HG03521 (cell line): ENCODE data around the gene TTC22.
A peak's percentile ranks its signal among the peaks of the same experiment; 100 is the strongest.
"Not testable (repeated sequence)": the region's sequence is repeated elsewhere in the genome, so short reads cannot be mapped to it uniquely, and the experiment has no call there.

Source experiments
- ATAC-seq: cut with Tn5 transposase; IDR thresholded peaks from one replicate; pipeline ENCODE4 v1.9.1; 2021; ENCODE audit warnings: mild to moderate bottlenecking, moderate library complexity; ENCODE audit not compliant: unreplicated experiment

TTC22 gene

DNA sequence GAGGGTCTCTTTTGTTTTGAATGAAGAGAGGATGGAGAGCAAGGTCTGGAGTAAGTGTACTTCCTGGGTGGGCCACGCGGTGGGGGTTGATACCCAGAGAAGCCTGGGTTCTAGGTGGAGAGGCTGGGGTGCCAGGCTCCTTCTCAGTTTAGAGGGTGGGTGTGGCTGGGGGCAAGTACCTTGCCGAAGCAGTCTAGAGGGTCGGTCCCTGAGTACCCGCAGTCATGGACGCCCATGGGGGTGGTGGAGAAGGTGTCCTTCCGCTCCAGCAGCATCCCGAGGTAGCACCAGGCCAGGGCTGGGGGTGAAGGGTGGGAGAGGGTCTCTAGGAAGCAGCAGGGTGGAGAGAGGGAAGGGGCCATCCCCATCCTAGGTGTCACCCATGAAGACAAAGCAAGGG lies 14.3 kb downstream of the TTC22 start:
- ATAC-seq: no peak

DNA sequence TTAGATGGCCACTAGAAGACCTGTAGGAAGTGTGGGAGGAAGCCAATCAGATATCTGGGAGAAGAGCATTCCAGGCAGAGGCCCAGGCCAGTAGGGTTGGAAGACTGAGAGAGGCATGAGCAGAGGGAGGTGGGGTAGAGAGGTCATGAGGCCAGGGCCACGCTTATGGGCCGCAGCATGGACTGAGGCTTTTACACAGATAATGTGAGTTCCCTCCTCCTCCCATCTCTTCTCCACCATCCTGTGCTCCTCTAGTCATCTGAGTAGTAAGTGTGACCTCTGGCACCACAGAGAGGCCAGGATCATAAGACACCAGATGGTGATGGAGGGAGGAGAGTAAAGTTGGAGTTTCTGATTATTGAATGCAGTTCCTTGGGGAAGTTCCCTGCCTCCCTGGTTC lies 17.1 kb downstream of the TTC22 start:
- ATAC-seq: no peak

- no peak for ATAC-seq
Measured at GRCh38 chr1:54782588-54782987, 18.5 kb downstream of the TTC22 start.

DNA sequence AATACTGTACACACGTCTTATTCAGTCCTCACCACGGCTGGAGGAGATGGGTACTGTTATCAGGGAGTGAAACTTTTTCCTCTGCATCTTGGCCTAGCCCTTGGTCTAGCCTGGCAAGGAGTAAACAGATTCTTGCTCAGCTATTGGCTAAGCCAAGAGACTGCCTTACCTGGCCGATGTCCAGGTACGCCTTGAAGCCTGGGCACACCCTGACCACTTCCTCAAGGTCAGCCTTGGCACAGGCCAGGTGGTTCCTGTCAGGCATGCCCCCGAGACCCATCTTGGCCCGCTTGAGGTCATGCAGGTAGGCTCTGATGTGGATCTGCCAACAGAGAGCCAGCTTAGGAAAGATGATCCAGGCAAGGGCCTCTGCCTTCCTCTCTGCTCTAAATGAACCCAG lies 19.0 kb downstream of the TTC22 start:
- no peak for ATAC-seq

GRCh38 chr1:54781023-54781723 lies 19.9 kb downstream of the TTC22 start:
- no peak for ATAC-seq

- ATAC-seq: no peak
Measured at GRCh38 chr1:54777431-54777830, 23.7 kb downstream of the TTC22 start.

DNA sequence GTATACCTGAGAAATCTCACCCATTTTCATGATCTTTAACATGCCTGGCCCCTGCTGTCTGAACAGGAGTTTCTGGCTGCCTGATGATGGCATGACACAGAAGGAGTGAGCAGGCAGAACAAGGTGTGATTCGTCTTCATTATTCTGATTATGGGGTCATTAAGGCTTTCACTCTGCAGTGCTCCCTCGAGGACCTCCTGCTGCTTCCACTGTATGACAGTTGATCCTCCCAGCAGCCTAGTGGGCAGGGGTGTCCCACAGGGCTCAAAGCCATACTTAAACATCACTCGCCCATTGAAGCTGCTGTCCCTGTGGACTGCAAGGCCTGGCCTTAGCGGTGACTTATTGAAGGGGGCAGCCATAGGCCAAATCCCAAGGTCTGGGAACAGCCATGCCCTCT lies 24.1 kb downstream of the TTC22 start:
- ATAC-seq: no peak

- not testable (repeated sequence) for ATAC-seq
Measured at GRCh38 chr1:54775828-54776721, 25.0 kb downstream of the TTC22 start.

DNA sequence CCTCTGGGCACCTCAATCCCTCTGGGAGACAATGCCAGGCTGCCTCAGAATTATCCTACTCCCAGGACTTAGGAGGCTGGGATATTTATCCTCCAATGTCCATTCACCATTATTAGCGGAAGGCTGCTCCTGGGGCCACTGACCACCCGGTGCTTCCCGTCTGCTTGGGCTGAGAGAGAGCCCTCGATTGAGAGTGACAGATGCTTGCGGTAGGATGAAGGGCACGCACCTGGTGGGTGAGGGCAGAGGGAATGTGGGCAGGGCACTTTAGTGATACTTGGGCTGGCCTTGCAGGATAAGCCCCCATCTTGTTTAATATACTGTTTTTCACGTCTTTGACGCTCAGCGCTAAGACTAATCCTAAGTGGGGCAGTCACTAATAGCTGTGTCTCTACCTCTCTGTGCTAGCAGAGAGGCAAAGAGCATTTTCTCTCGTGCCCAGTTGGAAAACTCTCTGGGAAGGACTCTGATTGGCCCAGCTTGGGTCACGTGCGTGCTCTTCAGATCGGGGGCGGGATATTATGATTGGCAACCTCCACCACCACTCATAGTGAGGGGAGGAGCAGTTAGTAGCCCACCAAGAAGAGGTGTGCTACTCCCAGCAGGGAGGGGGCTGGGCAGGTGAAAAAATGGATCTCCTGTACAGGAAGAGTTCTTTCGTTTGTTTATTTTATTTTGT lies 26.2 kb downstream of the TTC22 start:
- ATAC-seq: no peak

DNA sequence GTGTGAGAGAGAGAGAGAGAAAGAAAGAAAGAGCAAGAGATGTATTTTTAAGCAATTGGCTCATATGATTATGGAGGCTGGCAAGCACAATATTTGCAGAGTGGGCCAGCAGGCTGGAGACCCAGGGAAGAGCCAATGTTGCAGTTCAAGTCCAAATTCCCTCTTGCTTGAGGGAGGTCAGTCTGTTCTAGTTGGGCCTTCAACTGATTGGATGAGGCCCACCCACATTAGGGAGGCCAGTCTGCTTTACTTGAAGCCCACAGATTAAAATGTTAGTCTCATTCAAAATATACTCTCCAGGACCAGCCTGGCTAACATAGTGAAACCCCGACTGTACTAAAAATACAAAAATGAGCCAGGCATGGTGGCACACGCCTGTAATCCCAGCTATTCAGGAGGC lies 28.2 kb downstream of the TTC22 start:
- ATAC-seq: no peak

- no peak for ATAC-seq
Measured at GRCh38 chr1:54768093-54768492, 33.0 kb downstream of the TTC22 start.

- no peak for ATAC-seq
Measured at GRCh38 chr1:54767526-54767925, 33.6 kb downstream of the TTC22 start.

- no peak for ATAC-seq
Measured at GRCh38 chr1:54766726-54767125, 34.4 kb downstream of the TTC22 start.

DNA sequence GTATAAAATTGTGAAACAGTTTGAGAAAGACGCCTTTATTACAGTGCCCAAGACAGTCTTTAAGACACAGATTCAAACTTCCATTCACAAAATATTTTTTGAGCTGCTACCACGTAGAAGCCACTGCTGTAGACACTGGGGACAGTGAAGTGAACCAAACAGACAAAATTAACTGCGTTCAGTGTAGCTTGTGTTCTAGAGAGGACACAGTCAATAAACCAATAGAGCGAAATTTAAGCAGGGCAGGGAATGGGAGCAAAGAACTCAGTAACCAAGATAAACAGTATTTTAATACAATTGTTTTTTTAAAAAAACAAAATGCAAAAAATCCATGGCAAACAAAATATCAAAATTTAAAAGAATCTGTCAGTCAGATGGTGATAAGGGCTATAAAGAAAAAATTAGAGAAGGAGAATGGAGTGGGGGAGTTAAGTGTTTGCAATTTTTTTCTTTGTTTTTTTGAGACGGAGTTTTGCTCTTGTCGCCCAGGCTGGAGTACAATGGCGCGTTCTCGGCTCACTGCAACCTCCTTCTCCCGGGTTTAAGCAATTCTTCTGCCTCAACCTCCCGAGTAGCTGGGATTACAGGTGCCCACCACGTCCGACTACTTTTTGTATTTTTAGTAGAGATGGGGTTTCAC lies 36.1 kb downstream of the TTC22 start:
- peak; percentile 11 for ATAC-seq

- ATAC-seq: peak; percentile 97
Measured at GRCh38 chr1:54764133-54764921, 36.8 kb downstream of the TTC22 start, which contains the start of gene PARS2. PARS2 (minus strand) TSS chr1:54764523; CDS start chr1:54759161, 5,362 bp downstream.

DNA sequence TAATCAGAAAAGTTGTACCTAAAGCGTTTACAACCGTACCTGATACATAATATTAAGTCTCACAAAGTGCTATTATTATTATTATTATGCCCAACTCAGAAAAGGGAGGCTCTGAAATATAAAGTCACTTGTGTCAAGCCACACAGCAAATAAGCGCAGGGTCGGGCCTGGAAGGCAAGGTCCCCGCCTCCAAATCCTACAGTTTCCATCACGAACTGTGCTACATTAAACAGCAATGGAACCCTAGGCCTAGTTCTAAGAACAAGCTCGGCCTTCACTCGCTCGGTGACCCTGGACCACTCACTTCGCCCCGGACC lies 37.3 kb downstream of the TTC22 start:
- no peak for ATAC-seq

DNA sequence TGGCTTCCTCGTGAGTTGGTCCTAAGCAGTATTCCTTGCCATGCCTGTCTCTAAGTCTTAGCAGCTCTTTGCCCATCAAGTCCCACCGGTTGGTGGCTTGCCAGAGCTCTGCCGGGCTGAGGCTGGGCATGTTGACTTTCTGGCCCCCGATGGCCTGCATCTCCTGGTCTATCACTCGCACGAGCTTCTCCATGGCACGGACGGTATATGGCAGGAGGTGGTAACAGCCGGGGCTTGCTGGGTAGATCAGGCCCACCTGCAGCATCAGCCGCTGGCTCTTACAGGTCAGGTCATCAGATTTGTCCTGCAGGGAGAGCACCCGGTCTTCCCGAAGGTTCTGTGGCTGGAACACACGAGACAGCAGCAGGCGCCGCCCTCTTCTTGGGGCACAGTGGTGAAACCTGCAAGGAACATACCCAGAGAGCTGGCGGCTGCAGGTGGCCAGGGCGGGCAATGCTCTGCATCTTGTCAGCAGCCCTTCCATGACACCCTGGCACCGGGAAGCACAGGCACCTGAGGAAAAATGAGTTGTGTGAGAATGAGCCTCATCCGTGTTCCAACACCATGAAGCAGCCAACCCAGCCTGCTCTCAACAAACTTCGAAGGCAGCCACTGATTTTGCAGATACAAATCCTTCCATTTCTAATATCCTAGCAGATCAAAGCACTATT lies 42.3 kb downstream of the TTC22 start:
- no peak for ATAC-seq

DNA sequence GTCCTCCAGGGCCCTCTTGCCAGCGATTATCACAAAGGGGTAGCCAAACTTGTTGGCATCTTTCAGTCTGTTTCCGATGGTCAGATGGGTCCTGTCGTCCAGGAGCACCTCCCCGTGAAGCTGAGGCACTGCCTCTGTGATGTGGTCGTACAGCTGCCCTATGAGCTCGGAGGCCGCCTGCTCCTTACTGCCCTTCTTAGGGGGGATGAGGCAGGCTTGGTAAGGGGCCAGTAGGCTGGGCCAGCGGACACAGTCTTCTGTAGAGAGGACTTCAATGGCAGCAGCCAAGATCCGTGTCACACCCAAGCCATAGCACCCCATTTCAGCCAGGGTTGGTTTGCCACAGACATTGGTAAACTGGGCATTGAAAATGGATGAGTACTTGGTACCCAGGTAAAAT lies 43.3 kb downstream of the TTC22 start:
- ATAC-seq: no peak

DNA sequence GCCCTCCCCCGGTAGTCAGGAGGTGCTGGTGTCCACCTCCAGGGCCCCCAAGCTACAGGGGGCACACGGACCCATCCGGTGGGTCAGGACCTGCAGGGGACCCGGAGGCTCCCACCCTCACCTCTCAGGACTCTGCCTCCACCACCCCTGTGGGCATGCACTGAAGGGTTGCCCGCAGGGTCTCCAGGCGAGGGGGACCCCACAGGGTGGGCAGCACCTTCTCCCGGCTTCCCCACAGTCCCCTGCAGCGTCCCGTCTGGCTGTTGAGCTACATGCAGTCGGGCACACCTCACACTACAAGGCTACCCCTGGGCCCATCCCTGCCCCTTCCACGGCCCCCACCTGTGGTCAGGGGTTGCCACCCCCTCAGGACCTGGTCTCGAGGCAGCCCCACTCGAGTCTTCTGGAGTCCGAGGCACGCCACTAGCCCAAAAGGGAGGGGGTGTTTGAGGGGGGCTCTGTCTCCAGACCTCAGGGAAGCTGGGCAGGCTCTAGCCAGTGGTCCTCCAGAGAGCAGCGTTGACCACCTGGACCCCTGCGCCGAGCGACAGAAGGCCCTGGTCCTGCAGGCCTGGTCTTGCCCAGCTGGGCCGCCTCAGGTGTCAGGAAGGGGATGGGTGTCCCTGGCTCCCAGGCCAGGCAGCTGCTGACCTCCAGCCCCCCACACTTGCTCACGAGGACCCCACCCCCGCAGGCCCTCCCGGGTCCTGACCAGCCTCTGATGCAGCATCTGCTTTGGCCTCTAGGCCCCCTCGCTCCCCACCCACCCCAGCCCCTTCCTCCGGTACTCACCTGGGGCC lies 46.4 kb downstream of the TTC22 start:
- no peak for ATAC-seq
